Measurements from ENCODE around the gene GDF2. TPM values are rescaled to one million over a fixed set of nuclear protein-coding genes. Genes with fewer than 3 reads are reported as not detected.

GDF2 gene
- total and polyA plus RNA-seq, 12 donors: not detected

GRCh38 chr10:47282657-47283018, 39.6 kb upstream of the GDF2 start:
- WGBS, 2 donors: 88 to 92% methylated on average over 6 of the region's 6 CpGs
- no peak overlapping the region for H3K27ac ChIP-seq
- intact Hi-C loops (cut with DNase I): no loop called here

GRCh38 chr10:47283101-47283630, 39.1 kb upstream of the GDF2 start:
- H3K9me3 ChIP-seq: no peaks in the 10 kb centered on the region
- peaks cover 0 to 12% (median 7%) of the 10 kb centered on the region in 9 donors for H3K4me1 ChIP-seq
- no peak for DNase-seq
- intact Hi-C loops (cut with DNase I): no loop called here
- no peak overlapping the region for H3K27ac ChIP-seq
- H3K4me3 ChIP-seq: no peak overlapping the region
- no peaks in the 10 kb centered on the region for H3K27me3 ChIP-seq
- no peak for ATAC-seq
- no peaks in the 10 kb centered on the region for H3K36me3 ChIP-seq
- TF ChIP-seq, protein P1, sequence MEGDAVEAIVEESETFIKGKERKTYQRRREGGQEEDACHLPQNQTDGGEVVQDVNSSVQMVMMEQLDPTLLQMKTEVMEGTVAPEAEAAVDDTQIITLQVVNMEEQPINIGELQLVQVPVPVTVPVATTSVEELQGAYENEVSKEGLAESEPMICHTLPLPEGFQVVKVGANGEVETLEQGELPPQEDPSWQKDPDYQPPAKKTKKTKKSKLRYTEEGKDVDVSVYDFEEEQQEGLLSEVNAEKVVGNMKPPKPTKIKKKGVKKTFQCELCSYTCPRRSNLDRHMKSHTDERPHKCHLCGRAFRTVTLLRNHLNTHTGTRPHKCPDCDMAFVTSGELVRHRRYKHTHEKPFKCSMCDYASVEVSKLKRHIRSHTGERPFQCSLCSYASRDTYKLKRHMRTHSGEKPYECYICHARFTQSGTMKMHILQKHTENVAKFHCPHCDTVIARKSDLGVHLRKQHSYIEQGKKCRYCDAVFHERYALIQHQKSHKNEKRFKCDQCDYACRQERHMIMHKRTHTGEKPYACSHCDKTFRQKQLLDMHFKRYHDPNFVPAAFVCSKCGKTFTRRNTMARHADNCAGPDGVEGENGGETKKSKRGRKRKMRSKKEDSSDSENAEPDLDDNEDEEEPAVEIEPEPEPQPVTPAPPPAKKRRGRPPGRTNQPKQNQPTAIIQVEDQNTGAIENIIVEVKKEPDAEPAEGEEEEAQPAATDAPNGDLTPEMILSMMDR (IDR thresholded peaks at IDR 0.05): no peak
- 83 to 89% methylated on average over 9 of the region's 9 CpGs for WGBS, 2 donors

More at GRCh38 chr10:47282657-47283018, 39.6 kb upstream of the GDF2 start:
- DNase-seq: no peak
- TF ChIP-seq, protein P1 (IDR thresholded peaks at IDR 0.05): no peak
- H3K9me3 ChIP-seq: no peaks in the 10 kb centered on the region
- H3K27me3 ChIP-seq: no peaks in the 10 kb centered on the region
- H3K4me3 ChIP-seq: no peak overlapping the region
- H3K36me3 ChIP-seq: no peaks in the 10 kb centered on the region
- no peak for ATAC-seq
- H3K4me1 ChIP-seq: peaks cover 0 to 12% (median 7%) of the 10 kb centered on the region in 9 donors

- intact Hi-C loops (cut with DNase I): no loop called here
- TF ChIP-seq, protein P1 (IDR thresholded peaks at IDR 0.05): no peak
- Histone ChIP-seq H3K4me3 (no peak overlapping the region), H3K9me3 (no peaks in the 10 kb centered on the region), H3K27ac (no peak overlapping the region), H3K27me3 (no peaks in the 10 kb centered on the region), H3K36me3 (no peaks in the 10 kb centered on the region), H3K4me1 (peaks cover 0 to 12% (median 7%) of the 10 kb centered on the region in 9 donors)
- ATAC-seq (no peak), DNase-seq (no peak)
Observed at GRCh38 chr10:47283848-47284247, 38.4 kb upstream of the GDF2 start.

- Histone ChIP-seq H3K27ac (no peak overlapping the region), H3K4me1 (peaks cover 0 to 12% (median 7%) of the 10 kb centered on the region in 9 donors), H3K4me3 (no peak overlapping the region), H3K27me3 (no peaks in the 10 kb centered on the region), H3K36me3 (no peaks in the 10 kb centered on the region), H3K9me3 (no peaks in the 10 kb centered on the region)
- TF ChIP-seq, protein P1 (IDR thresholded peaks at IDR 0.05): no peak
- 74 to 77% methylated on average over 8 of the region's 8 CpGs for WGBS, 2 donors
- DNase-seq (no peak), ATAC-seq (no peak)
- intact Hi-C loops (cut with DNase I): no loop called here
Observed at GRCh38 chr10:47285381-47286115, 36.7 kb upstream of the GDF2 start.

Measured in heart right ventricle (tissue), 16 donors.